CD14-positive monocyte (primary cell): ENCODE data around the gene MAST2. TPM values are rescaled to one million over a fixed set of nuclear protein-coding genes. Genes with fewer than 3 reads are reported as not detected.

Source experiments
- DNase-seq, 3 donors: peaks; one replicate each; pipeline ENCODE4 v3.0.0-alpha.2; 2011 to 2022
- H2AFZ ChIP-seq: 2 replicates; pipeline ENCODE4 v1.6.0; 2012; ENCODE audit warnings: mild to moderate bottlenecking, low read depth, low read length, inconsistent platforms; ENCODE audit not compliant: insufficient read depth, poor library complexity, severe bottlenecking
- H3K27ac ChIP-seq, 2 donors: 1 replicate in 1 of 2; 2 replicates in 1 of 2; pipeline ENCODE4 v1.5.1; 2012 to 2013; ENCODE audit warnings: low read length in 2 of 2, control low read depth in 1 of 2, inconsistent platforms in 1 of 2, low read depth in 1 of 2, mild to moderate bottlenecking in 1 of 2
- H3K27me3 ChIP-seq, 2 donors: one replicate each; pipeline versions ENCODE4 v1.6.0 to v1.6.1; 2011 to 2013; ENCODE audit warnings: low read length in 2 of 2; ENCODE audit not compliant: control insufficient read depth in 2 of 2, insufficient read depth in 2 of 2
- H3K36me3 ChIP-seq, 2 donors: replicated peaks in 1 of 2; 1 replicate in 1 of 2; 2 replicates in 1 of 2; pipeline versions ENCODE4 v1.5.1 to v1.6.1; 2012 to 2013; ENCODE audit warnings: low read length in 2 of 2, control low read depth in 1 of 2, inconsistent platforms in 1 of 2, mild to moderate bottlenecking in 1 of 2; ENCODE audit not compliant: insufficient read depth in 2 of 2, control insufficient read depth in 1 of 2
- H3K4me1 ChIP-seq, 2 donors: 1 replicate in 1 of 2; 2 replicates in 1 of 2; pipeline versions ENCODE4 v1.5.1 to v1.6.1; 2012 to 2013; ENCODE audit warnings: low read length in 2 of 2, control low read depth in 1 of 2, inconsistent platforms in 1 of 2, mild to moderate bottlenecking in 1 of 2, moderate library complexity in 1 of 2; ENCODE audit not compliant: insufficient read depth in 2 of 2, control insufficient read depth in 1 of 2
- H3K4me2 ChIP-seq: replicated peaks from 2 replicates; pipeline ENCODE3; 2012; ENCODE audit warnings: low read length, moderate library complexity, mild to moderate bottlenecking; ENCODE audit not compliant: poor library complexity, severe bottlenecking; ENCODE audit errors: extremely low read depth
- H3K4me3 ChIP-seq, 3 experiments: fragments of 200-600 bp in 1 of 3; sonication (generic) in 1 of 3; replicated peaks in 1 of 3; 1 replicate in 2 of 3; 2 replicates in 1 of 3; pipeline ENCODE4 v1.5.1; 2011 to 2013; ENCODE audit warnings: low read length in 3 of 3, mild to moderate bottlenecking in 3 of 3, control low read depth in 2 of 3, low read depth in 2 of 3, inconsistent platforms in 1 of 3, moderate library complexity in 1 of 3
- H3K79me2 ChIP-seq: 2 replicates; pipeline ENCODE4 v1.6.0; 2012; ENCODE audit warnings: mild to moderate bottlenecking, control low read depth, inconsistent platforms, low read length, moderate library complexity; ENCODE audit not compliant: insufficient read depth
- H3K9ac ChIP-seq: 2 replicates; pipeline ENCODE4 v1.6.0; 2017; ENCODE audit warnings: low read length, mild to moderate bottlenecking; ENCODE audit not compliant: insufficient read depth, poor library complexity, severe bottlenecking
- H3K9me3 ChIP-seq, 2 donors: replicated peaks in 1 of 2; 1 replicate in 1 of 2; 2 replicates in 1 of 2; pipeline versions ENCODE4 v1.5.1 to v1.6.1; 2012 to 2013; ENCODE audit warnings: low read length in 2 of 2, control low read depth in 1 of 2; ENCODE audit not compliant: control insufficient read depth in 1 of 2, insufficient read depth in 1 of 2
- H4K20me1 ChIP-seq: 2 replicates; pipeline ENCODE4 v1.6.0; 2012; ENCODE audit warnings: mild to moderate bottlenecking, low read length, control low read depth, moderate library complexity; ENCODE audit not compliant: insufficient read depth
- H3K27ac Mint-ChIP-seq, 7 donors: one replicate each; pipeline ENCODE4 v1.8.0; 2020; ENCODE audit warnings: mild to moderate bottlenecking in 7 of 7, mixed read lengths in 7 of 7, moderate library complexity in 6 of 7, inconsistent platforms in 2 of 7
- H3K27me3 Mint-ChIP-seq, 3 donors: one replicate each; pipeline ENCODE4 v1.8.0; 2021 to 2022; ENCODE audit warnings: low read depth in 3 of 3, mild to moderate bottlenecking in 3 of 3, mixed read lengths in 3 of 3, moderate library complexity in 3 of 3, inconsistent platforms in 1 of 3
- H3K36me3 Mint-ChIP-seq, 2 donors: one replicate each; pipeline ENCODE4 v1.8.0; 2020; ENCODE audit warnings: mixed read lengths in 2 of 2, inconsistent platforms in 1 of 2, mild to moderate bottlenecking in 1 of 2
- H3K4me1 Mint-ChIP-seq: one replicate; pipeline ENCODE4 v1.8.0; 2020; ENCODE audit warnings: mild to moderate bottlenecking, mixed read lengths
- H3K4me3 Mint-ChIP-seq, 2 donors: one replicate each; pipeline ENCODE4 v1.8.0; 2020; ENCODE audit warnings: mild to moderate bottlenecking in 2 of 2, mixed read lengths in 2 of 2, moderate library complexity in 1 of 2
- H3K9me3 Mint-ChIP-seq, 7 donors: one replicate each; pipeline ENCODE4 v1.8.0; 2020 to 2022; ENCODE audit warnings: mixed read lengths in 7 of 7, mild to moderate bottlenecking in 6 of 7, moderate library complexity in 6 of 7, inconsistent platforms in 2 of 7
- WGBS: methylation state at CpG from one replicate; pipeline ENCODE4 v1.1.5; 2013; ENCODE audit warnings: missing lambda C conversion rate; ENCODE audit not compliant: insufficient coverage; 5-methylcytosine and 5-hydroxymethylcytosine counted together
- intact Hi-C, 2 donors: fragments of 100-400 bp; cut with micrococcal nuclease; formaldehyde crosslinking; loops; one replicate each; pipeline versions ENCODE4 v1.15.0 to v1.15.1; 2023
- polyA plus RNA-seq, 3 donors: library from polyadenylated mRNA; depleted of rRNA in 1 of 3; unstranded in 2 of 3; stranded (reverse) in 1 of 3; fragments of 300-500 nt in 2 of 3; fragments of >200 nt in 1 of 3; fragmentation: Illumina TruSeq in 2 of 3; gene quantifications; 1 replicate in 2 of 3; 2 replicates in 1 of 3; pipeline ENCODE4 v1.2.3, GENCODE V29; 2012 to 2021
- TF ChIP-seq, protein P1 (sequence below): fragments of 200-600 bp; IDR thresholded peaks from one replicate; pipeline ENCODE4 v1.8.0; 2022; ENCODE audit warnings: antibody characterized with exemption, mild to moderate bottlenecking

Gene MAST2
- polyA plus RNA-seq, 3 donors, result 1.0 to 7.2 (median 2.5) TPM

GRCh38 chr1:45894921-45895320, 91.5 kb downstream of the MAST2 start:
- TF ChIP-seq, protein P1, sequence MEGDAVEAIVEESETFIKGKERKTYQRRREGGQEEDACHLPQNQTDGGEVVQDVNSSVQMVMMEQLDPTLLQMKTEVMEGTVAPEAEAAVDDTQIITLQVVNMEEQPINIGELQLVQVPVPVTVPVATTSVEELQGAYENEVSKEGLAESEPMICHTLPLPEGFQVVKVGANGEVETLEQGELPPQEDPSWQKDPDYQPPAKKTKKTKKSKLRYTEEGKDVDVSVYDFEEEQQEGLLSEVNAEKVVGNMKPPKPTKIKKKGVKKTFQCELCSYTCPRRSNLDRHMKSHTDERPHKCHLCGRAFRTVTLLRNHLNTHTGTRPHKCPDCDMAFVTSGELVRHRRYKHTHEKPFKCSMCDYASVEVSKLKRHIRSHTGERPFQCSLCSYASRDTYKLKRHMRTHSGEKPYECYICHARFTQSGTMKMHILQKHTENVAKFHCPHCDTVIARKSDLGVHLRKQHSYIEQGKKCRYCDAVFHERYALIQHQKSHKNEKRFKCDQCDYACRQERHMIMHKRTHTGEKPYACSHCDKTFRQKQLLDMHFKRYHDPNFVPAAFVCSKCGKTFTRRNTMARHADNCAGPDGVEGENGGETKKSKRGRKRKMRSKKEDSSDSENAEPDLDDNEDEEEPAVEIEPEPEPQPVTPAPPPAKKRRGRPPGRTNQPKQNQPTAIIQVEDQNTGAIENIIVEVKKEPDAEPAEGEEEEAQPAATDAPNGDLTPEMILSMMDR, result no peak
- Histone ChIP-seq H3K79me2 (no peaks in the 10 kb centered on the region), H3K9me3 (no peaks in the 10 kb centered on the region), H4K20me1 (no peaks in the 10 kb centered on the region), H3K4me1 (no peaks in the 10 kb centered on the region), H3K9ac (no peak overlapping the region), H3K27ac (no peak overlapping the region), H3K36me3 (no peaks in the 10 kb centered on the region), H3K27me3 (no peaks in the 10 kb centered on the region), H2AFZ (no peak overlapping the region), H3K4me3 (no peak overlapping the region), H3K4me2 (no peak overlapping the region)
- Mint-ChIP-seq H3K27ac (no peak overlapping the region), H3K9me3 (peaks cover 0 to 6% (median 0%) of the 10 kb centered on the region in 7 donors), H3K36me3 (peaks cover 3 to 5% of the 10 kb centered on the region in 2 donors), H3K4me3 (no peak overlapping the region), H3K27me3 (peaks cover 0 to 2% (median 1%) of the 10 kb centered on the region in 3 donors), H3K4me1 (no peaks in the 10 kb centered on the region)
- no peak for DNase-seq
- intact Hi-C loops, result no loop called here

GRCh38 chr1:45895406-45895805, 92.0 kb downstream of the MAST2 start:
- H3K36me3 Mint-ChIP-seq, result peaks cover under 1 to 3% of the 10 kb centered on the region in 2 donors
- Histone ChIP-seq H3K9me3 (no peaks in the 10 kb centered on the region), H3K27ac (no peak overlapping the region), H3K4me3 (no peak overlapping the region), H3K9ac (no peak overlapping the region), H4K20me1 (no peaks in the 10 kb centered on the region), H3K4me1 (no peaks in the 10 kb centered on the region), H3K27me3 (no peaks in the 10 kb centered on the region), H2AFZ (no peak overlapping the region), H3K79me2 (no peaks in the 10 kb centered on the region), H3K36me3 (no peaks in the 10 kb centered on the region), H3K4me2 (no peak overlapping the region)
- no CpG with 5 or more reads among the region's 2 CpGs for WGBS
- DNase-seq, result no peak
- H3K27me3 Mint-ChIP-seq, result peaks cover 0 to 2% (median 0%) of the 10 kb centered on the region in 3 donors
- H3K27ac Mint-ChIP-seq, result no peak overlapping the region
- TF ChIP-seq, protein P1, result no peak
- intact Hi-C loops, result no loop called here
- H3K4me3 Mint-ChIP-seq, result no peak overlapping the region
- H3K4me1 Mint-ChIP-seq, result no peaks in the 10 kb centered on the region
- H3K9me3 Mint-ChIP-seq, result peaks cover 0 to 6% (median 0%) of the 10 kb centered on the region in 7 donors
